GM19023 (cell line): ENCODE measurements around the gene CC2D1A.

Experiments used
- ATAC-seq: cut with Tn5 transposase; IDR thresholded peaks from one replicate; pipeline ENCODE4 v1.9.1; 2021; ENCODE audit warnings: mild to moderate bottlenecking, moderate library complexity; ENCODE audit not compliant: unreplicated experiment

Gene CC2D1A

GRCh38 chr19:13932911-13933393 is 27.0 kb downstream of the CC2D1A start:
- no peak for ATAC-seq

- no peak for ATAC-seq
Observed at GRCh38 chr19:13934785-13935109, 28.7 kb downstream of the CC2D1A start.

GRCh38 chr19:13935765-13936510 is 29.9 kb downstream of the CC2D1A start:
- ATAC-seq, result no peak

GRCh38 chr19:13937479-13938300 is 31.7 kb downstream of the CC2D1A start:
- ATAC-seq, result no peak

GRCh38 chr19:13938301-13939064 is 32.5 kb downstream of the CC2D1A start, which contains the start of gene PODNL1:
Gene PODNL1, minus strand, starts transcription at chr19:13938417. Its CDS starts 236 bp downstream, at chr19:13938181.
- no peak for ATAC-seq

GRCh38 chr19:13942023-13942684 is 36.2 kb downstream of the CC2D1A start:
- no peak for ATAC-seq

- no peak for ATAC-seq
Observed at GRCh38 chr19:13946414-13946813, 40.4 kb downstream of the CC2D1A start.

GRCh38 chr19:13951043-13951442 is 45.0 kb downstream of the CC2D1A start:
- no peak for ATAC-seq

- peak; percentile 2 for ATAC-seq
Observed at GRCh38 chr19:13951799-13952153, 45.8 kb downstream of the CC2D1A start.

GRCh38 chr19:13952154-13952930 is 46.3 kb downstream of the CC2D1A start, which contains the start of gene DCAF15:
Gene DCAF15, plus strand, starts transcription at chr19:13952509. Its CDS starts 4 bp downstream, at chr19:13952513.
- peak; percentile 98 for ATAC-seq

GRCh38 chr19:13952931-13953531 is 47.0 kb downstream of the CC2D1A start:
- ATAC-seq, result no peak

- no peak for ATAC-seq
Observed at GRCh38 chr19:13954185-13954584, 48.2 kb downstream of the CC2D1A start.

GRCh38 chr19:13955662-13956364 is 49.8 kb downstream of the CC2D1A start:
- no peak for ATAC-seq

GRCh38 chr19:13956365-13956744 is 50.4 kb downstream of the CC2D1A start:
- ATAC-seq, result no peak

GRCh38 chr19:13957051-13957450 is 51.0 kb downstream of the CC2D1A start:
- ATAC-seq, result no peak

- no peak for ATAC-seq
Observed at GRCh38 chr19:13958043-13958442, 52.0 kb downstream of the CC2D1A start.

- no peak for ATAC-seq
Observed at GRCh38 chr19:13959141-13959961, 53.4 kb downstream of the CC2D1A start.
